HG02973 (cell line): ENCODE data around the gene OPN5.
"Not testable (repeated sequence)": the region's sequence is repeated elsewhere in the genome, so short reads cannot be mapped to it uniquely, and the experiment has no call there.

Experiments used
- ATAC-seq: cut with Tn5 transposase; IDR thresholded peaks from one replicate; pipeline ENCODE4 v1.9.1; 2021; ENCODE audit warnings: moderate library complexity; ENCODE audit not compliant: unreplicated experiment

Gene OPN5

GRCh38 chr6:47781732-47782131 lies at the start of gene OPN5:
Gene OPN5 (plus strand): TSS chr6:47782032. CDS start chr6:47782067, 35 bp downstream.
- no peak for ATAC-seq

GRCh38 chr6:47733879-47734558 lies 47.8 kb upstream of the OPN5 start:
- peak; percentile 66 for ATAC-seq

GRCh38 chr6:47734831-47735481 lies 46.9 kb upstream of the OPN5 start:
- no peak for ATAC-seq

- ATAC-seq, result no peak
Observed at GRCh38 chr6:47736083-47736700, 45.6 kb upstream of the OPN5 start.

- no peak for ATAC-seq
Observed at GRCh38 chr6:47737406-47737805, 44.4 kb upstream of the OPN5 start.

GRCh38 chr6:47740714-47741113 lies 41.1 kb upstream of the OPN5 start:
- no peak for ATAC-seq

- ATAC-seq, result peak; percentile 54
Observed at GRCh38 chr6:47741807-47742206, 40.0 kb upstream of the OPN5 start.

GRCh38 chr6:47743744-47744143 lies 38.1 kb upstream of the OPN5 start:
- no peak for ATAC-seq

- not testable (repeated sequence) for ATAC-seq
Observed at GRCh38 chr6:47745269-47745668, 36.6 kb upstream of the OPN5 start.

GRCh38 chr6:47749757-47750156 lies 32.1 kb upstream of the OPN5 start:
- no peak for ATAC-seq

- ATAC-seq, result no peak
Observed at GRCh38 chr6:47752801-47753200, 29.0 kb upstream of the OPN5 start.

GRCh38 chr6:47759364-47759763 lies 22.5 kb upstream of the OPN5 start:
- no peak for ATAC-seq

GRCh38 chr6:47762502-47762901 lies 19.3 kb upstream of the OPN5 start:
- ATAC-seq, result no peak

GRCh38 chr6:47766445-47766844 lies 15.4 kb upstream of the OPN5 start:
- no peak for ATAC-seq

- ATAC-seq, result no peak
Observed at GRCh38 chr6:47767102-47767501, 14.7 kb upstream of the OPN5 start.

GRCh38 chr6:47769982-47770381 lies 11.8 kb upstream of the OPN5 start:
- ATAC-seq, result no peak

- no peak for ATAC-seq
Observed at GRCh38 chr6:47772359-47772758, 9.5 kb upstream of the OPN5 start.

- ATAC-seq, result no peak
Observed at GRCh38 chr6:47773005-47773404, 8.8 kb upstream of the OPN5 start.

GRCh38 chr6:47780510-47781356 lies 1.1 kb upstream of the OPN5 start:
- ATAC-seq, result peak; percentile 89

- ATAC-seq, result no peak
Observed at GRCh38 chr6:47785182-47785581, 3.4 kb downstream of the OPN5 start.
